Testis (tissue), 3 donors: ENCODE data around the gene PRG2. TPM values are rescaled to one million over a fixed set of nuclear protein-coding genes. Genes with fewer than 3 reads are reported as not detected.
"Not testable (repeated sequence)": the region's sequence is repeated elsewhere in the genome, so short reads cannot be mapped to it uniquely, and the experiment has no call there.

Experiments used
- DNase-seq: peaks from one replicate; pipeline ENCODE4 v3.0.0-alpha.2; 2019
- H3K27ac ChIP-seq, 2 donors: fragments of 200-600 bp; sonication (generic); one replicate each; pipeline ENCODE4 v1.5.1; 2019
- H3K27me3 ChIP-seq: fragments of 200-600 bp; sonication (generic); one replicate; pipeline ENCODE4 v1.5.1; 2019
- H3K36me3 ChIP-seq: fragments of 200-600 bp; sonication (generic); one replicate; pipeline ENCODE4 v1.5.1; 2017; ENCODE audit warnings: low read depth; ENCODE audit errors: missing control alignments
- H3K4me1 ChIP-seq: fragments of 200-600 bp; sonication (generic); one replicate; pipeline ENCODE4 v1.5.1; 2019
- H3K4me3 ChIP-seq, 2 donors: fragments of 200-600 bp; sonication (generic); one replicate each; pipeline ENCODE4 v1.5.1; 2017 to 2019
- H3K9me3 ChIP-seq: fragments of 200-600 bp; sonication (generic); one replicate; pipeline ENCODE4 v1.5.1; 2017
- CTCF ChIP-seq, 3 experiments: fragments of 450-650 bp in 2 of 3; fragments of 200-600 bp in 1 of 3; sonication (generic) in 1 of 3; IDR thresholded peaks; one replicate each; pipeline ENCODE4 v1.5.1; 2016 to 2019; ENCODE audit warnings: antibody characterized with exemption in 3 of 3, mild to moderate bottlenecking in 2 of 3, moderate library complexity in 1 of 3
- POLR2A ChIP-seq: fragments of 450-650 bp; IDR thresholded peaks from one replicate; pipeline ENCODE4 v1.6.1; 2017; ENCODE audit warnings: antibody characterized with exemption, mild to moderate bottlenecking, moderate library complexity
- WGBS, 2 donors: methylation state at CpG; one replicate each; pipeline ENCODE4 v1.1.5; 2018; 5-methylcytosine and 5-hydroxymethylcytosine counted together
- intact Hi-C: fragments of 100-400 bp; cut with DNase I; formaldehyde crosslinking; loops from one replicate; pipeline ENCODE4 v1.15.1; 2023; ENCODE audit warnings: low total_unique reads
- polyA plus RNA-seq: library from polyadenylated mRNA; stranded (reverse); fragments of 350-450 nt; fragmentation: Illumina TruSeq; extraction: RNeasy Lipid Tissue Mini Kit (QIAGEN cat#74804); gene quantifications from one replicate; pipeline ENCODE4 v1.2.3, GENCODE V29; 2014; ENCODE audit warnings: low read depth, low replicate concordance; ENCODE audit not compliant: insufficient read depth
- total RNA-seq, 2 donors: library from RNA; depleted of rRNA; stranded (reverse); fragments of >200 nt; gene quantifications; one replicate each; pipeline ENCODE4 v1.2.3, GENCODE V29; 2016

Gene PRG2
- total and polyA plus RNA-seq, 3 donors from 2014 or later, result not detected

DNA sequence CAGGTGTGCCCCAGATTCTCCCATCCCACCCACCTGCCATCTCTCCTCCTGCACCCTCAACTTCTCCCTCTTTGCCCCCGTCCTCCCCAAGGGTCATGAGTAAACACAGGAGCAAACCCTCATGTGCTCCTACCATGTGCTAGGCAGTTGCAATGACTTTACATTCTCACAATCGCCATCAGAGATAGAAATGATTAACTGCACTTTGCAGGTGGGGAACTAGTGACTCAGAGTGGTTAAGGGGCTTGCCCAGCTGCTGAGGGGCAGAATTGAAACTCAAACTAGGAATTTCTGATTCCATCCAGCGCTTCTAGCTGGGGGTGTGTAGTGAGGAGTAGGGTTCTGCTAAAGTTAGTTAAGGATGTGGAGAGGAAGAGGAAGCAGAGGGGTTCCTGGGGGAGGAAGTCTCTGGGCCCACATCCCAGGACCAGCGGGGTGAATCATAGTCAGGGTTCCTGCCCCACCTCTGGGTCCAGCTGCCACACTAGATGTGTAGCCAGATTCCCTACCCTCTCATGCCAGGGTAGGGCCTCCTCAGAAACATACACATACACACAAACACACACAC lies 16.0 kb upstream of the PRG2 start:
- 69 to 80% methylated on average over 4 of the region's 4 CpGs for WGBS, 2 donors
- H3K27me3 ChIP-seq, result no peaks in the 10 kb centered on the region
- no peaks in the 10 kb centered on the region for H3K4me1 ChIP-seq
- H3K4me3 ChIP-seq, result no peak overlapping the region
- H3K9me3 ChIP-seq, result no peaks in the 10 kb centered on the region
- TF ChIP-seq POLR2A (no peak), CTCF (IDR thresholded peaks at IDR 0.05) (no peak)
- DNase-seq, result no peak
- H3K27ac ChIP-seq, result no peak overlapping the region
- no peaks in the 10 kb centered on the region for H3K36me3 ChIP-seq
- intact Hi-C loops, result no loop called here

GRCh38 chr11:57405271-57405860 lies 14.9 kb upstream of the PRG2 start:
- intact Hi-C loops, result no loop called here
- no peak overlapping the region for H3K27ac ChIP-seq

GRCh38 chr11:57403802-57404147 lies 13.3 kb upstream of the PRG2 start:
- 88 to 91% methylated on average over 2 of the region's 2 CpGs for WGBS, 2 donors
- no peaks in the 10 kb centered on the region for H3K27me3 ChIP-seq
- TF ChIP-seq POLR2A, result no peak
- TF ChIP-seq CTCF (IDR thresholded peaks at IDR 0.05), result no peak
- H3K36me3 ChIP-seq, result no peaks in the 10 kb centered on the region
- no peaks in the 10 kb centered on the region for H3K4me1 ChIP-seq
- H3K4me3 ChIP-seq, result no peak overlapping the region
- no peak overlapping the region for H3K27ac ChIP-seq
- H3K9me3 ChIP-seq, result no peaks in the 10 kb centered on the region
- intact Hi-C loops, result no loop called here
- no peak for DNase-seq

More at GRCh38 chr11:57405271-57405860, 14.9 kb upstream of the PRG2 start:
- no peaks in the 10 kb centered on the region for H3K36me3 ChIP-seq
- no peaks in the 10 kb centered on the region for H3K4me1 ChIP-seq
- DNase-seq, result no peak
- no peaks in the 10 kb centered on the region for H3K9me3 ChIP-seq
- no peaks in the 10 kb centered on the region for H3K27me3 ChIP-seq
- 90 to 95% methylated on average over 4 of the region's 4 CpGs for WGBS, 2 donors
- H3K4me3 ChIP-seq, result no peak overlapping the region
- TF ChIP-seq CTCF (IDR thresholded peaks at IDR 0.05) (no peak), POLR2A (no peak)

- intact Hi-C loops, H3K9me3 ChIP-seq, H3K4me3 ChIP-seq, DNase-seq, H3K36me3 ChIP-seq, H3K27ac ChIP-seq, H3K27me3 ChIP-seq, H3K4me1 ChIP-seq: not testable (repeated sequence)
- 84 to 85% methylated on average over 6 of the region's 6 CpGs for WGBS, 2 donors
These were observed 12.8 kb upstream of the PRG2 start for GRCh38 chr11:57403003-57403801.

DNA sequence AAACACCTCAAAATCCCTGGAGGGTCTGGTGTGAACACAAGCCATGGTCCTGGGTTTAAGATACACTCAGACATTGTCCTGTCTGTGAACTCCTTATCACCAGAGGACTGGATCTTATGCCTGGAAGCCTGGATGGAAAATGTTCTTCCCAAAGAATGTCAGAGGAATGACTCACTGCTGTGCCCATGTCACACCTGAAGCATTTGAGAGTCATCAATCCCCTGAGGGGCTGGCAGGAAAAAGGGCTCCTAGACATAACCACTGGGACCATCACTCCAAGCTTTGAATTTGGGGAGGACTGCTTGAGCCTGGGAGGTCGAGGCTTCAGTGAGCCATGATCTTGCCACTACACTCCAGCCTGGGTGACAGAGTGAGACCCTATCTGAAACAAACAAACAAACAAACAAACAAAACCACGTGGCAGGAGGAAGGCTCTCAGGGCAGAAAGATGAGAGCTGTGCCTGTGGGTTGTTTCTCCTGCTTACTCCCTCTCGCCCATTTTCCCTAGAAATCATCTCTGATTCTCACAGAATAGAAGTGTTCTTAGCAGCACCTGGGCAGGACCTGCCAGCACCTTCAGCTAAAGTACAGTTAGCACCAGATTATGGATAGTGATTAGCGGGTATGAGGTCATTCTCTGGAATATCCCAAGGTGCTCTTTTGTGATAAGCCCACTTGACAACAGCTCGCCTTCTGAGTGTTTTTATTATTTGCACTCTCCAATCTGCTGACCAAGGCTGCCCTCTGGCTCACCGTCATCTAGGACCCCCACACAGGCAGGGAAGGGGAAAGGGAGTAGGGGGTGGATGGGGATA lies 11.9 kb upstream of the PRG2 start:
- H3K27ac ChIP-seq, result no peak overlapping the region
- no peaks in the 10 kb centered on the region for H3K36me3 ChIP-seq
- H3K9me3 ChIP-seq, result no peaks in the 10 kb centered on the region
- H3K27me3 ChIP-seq, result no peaks in the 10 kb centered on the region
- intact Hi-C loops, result no loop called here
- TF ChIP-seq POLR2A, result no peak
- no peak for TF ChIP-seq CTCF (IDR thresholded peaks at IDR 0.05)
- whole genome bisulfite sequencing, 2 donors, result 72 to 84% methylated on average over 6 of the region's 6 CpGs
- no peak for DNase-seq
- H3K4me3 ChIP-seq, result no peak overlapping the region
- no peaks in the 10 kb centered on the region for H3K4me1 ChIP-seq
